Stimulated activated CD8-positive, alpha-beta memory T cell treated with anti-CD3 and anti-CD28 coated beads, Interleukin-15, amount 100 ng/mL, for 4 hours (primary cell): ENCODE data around the gene GSTT2B.
"Not testable (repeated sequence)": the region's sequence is repeated elsewhere in the genome, so short reads cannot be mapped to it uniquely, and the experiment has no call there.

Experiments used
- DNase-seq, 2 donors: peaks; one replicate each; pipeline ENCODE4 v3.0.0-alpha.2; 2020; ENCODE audit warnings: low read depth in 2 of 2

Gene GSTT2B

DNA sequence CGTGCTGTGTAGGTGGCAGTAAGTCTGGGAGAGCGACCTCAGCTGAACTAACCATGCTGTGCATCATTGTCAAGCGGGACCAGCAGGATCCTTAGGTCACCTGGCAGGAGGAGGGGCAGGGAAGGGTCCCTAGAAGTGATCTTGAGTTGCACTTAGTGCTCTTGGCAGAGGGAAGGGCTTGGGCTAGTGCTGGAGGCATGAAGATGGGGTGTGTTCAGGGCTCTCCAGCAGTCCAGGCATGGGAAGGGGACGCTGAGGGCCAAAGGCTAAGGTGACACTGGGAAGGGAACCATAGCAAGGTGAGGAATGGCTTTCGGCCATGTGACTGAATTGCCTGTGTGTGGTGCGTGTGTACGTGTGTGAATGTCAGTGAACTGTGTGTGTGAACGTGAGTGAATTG, 25.1 kb upstream of the GSTT2B start:
- not testable (repeated sequence) for DNase-seq

DNA sequence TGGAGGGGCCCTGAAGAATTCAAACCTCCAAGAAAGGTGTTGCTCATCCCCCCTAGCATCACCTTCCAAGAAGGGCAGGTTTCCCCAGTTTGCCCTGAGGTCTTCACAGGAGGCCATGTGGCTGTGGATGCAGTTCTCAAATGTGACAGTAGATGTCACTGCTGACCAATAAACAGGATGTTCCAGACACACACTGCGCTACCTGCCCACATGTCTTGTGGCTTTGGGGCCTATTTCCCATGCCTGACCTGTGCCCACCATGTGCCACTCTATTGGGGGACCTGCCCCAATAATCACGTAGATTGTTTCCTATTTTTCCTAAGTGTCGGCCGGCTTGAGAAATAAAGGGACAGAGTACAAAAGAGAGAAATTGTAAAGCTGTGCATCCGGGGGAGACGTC, 23.4 kb upstream of the GSTT2B start:
- DNase-seq: no peak

DNA sequence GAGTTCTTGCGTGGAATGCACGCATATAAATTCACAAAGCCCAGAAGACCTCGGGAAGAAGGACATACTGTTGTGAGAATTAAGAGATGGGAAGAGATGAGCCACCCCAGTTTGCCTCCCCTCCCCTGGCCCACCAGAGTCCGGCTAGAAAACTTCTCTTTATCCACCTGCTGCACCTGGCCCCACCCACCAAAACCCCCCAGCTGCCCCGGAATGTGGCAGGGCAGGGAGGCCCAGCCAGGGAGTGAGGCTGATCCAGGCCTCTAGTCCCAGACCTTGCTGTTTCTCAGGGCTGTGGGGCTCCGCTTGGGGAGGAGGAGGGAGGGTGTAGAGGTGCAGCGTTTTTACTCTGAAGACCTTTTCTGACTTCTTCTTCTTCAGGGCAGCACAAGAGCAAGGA, 19.6 kb upstream of the GSTT2B start:
- DNase-seq: not testable (repeated sequence)

DNA sequence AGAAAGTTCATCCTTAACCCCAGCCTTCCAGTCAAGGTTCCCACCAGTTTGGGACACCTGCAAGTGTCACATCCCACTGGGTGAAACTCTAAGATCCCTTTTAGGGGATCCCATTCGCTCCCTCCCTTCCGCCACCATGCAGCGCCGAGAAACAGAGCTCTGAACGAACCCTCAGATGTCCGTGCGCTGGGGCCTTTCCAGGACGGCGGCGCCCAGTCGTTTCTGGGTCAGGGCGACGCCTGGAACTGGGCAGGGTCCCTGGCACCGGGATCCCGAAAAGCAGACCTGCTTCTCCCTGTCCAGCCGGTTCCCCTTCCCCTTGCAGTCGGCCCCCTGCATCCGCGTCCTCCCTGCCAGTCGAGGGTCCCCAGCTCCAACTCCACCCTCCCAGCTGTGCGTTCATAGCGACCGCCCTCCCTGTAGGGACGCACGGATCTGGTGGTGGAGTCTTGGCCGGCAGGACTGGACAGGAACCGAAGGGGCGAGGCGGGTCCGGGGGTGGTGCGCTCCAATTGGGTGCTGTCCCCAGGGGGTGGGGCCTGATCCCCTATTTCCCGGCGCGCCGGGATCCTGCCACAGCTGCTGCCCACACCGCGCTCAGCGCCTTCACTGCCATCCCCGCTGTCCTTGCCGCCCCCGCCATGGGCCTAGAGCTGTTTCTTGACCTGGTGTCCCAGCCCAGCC, 18.7 kb upstream of the GSTT2B start, which contains the start of gene GSTT2:
GSTT2 (plus strand) TSS at position 578 of the 684 bp plus-strand sequence.
- DNase-seq: not testable (repeated sequence)

DNA sequence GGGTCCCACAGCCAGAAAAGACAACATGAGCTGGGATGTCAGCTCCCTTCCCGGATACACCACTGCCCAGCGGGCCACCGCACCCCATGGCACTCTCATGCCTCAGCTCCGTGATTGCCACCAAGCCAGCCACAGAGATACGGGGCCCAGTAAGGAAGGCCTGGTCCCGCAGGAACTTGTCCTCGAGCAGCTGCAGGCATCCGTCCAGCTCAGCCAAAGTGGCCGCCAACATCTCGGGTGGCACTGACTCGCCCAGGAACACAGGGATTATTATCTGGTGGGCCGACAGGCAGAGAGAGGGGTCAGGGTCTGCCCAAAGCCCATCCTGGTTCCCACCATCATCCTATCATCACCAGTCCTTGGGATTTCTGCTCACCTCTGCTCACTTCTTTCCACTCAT, 16.3 kb upstream of the GSTT2B start:
- not testable (repeated sequence) for DNase-seq

DNA sequence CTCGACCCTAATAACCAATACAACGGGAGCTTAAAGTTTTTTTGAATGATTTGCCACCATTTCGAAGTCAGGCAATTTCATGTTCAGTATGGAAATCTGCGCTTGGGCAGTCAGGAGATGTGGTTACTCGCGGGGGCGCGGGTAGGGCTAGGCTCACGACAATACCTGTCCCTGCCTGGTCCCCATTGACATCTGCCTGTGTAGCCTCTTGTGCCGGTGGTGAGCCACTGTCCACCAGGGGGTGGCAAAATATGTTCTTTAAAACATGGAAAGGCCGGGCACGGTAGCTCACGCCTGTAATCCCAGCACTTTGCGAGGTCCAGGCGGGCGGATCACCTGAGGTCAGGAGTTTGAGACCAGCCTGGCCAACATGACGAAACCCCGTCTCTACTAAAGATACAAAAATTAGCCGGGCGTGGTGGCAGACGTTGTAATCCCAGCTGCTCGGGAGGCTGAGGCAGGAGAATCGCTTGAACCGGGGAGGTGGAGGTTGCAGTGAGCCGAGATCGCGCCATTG, 13.9 kb upstream of the GSTT2B start:
- not testable (repeated sequence) for DNase-seq

DNA sequence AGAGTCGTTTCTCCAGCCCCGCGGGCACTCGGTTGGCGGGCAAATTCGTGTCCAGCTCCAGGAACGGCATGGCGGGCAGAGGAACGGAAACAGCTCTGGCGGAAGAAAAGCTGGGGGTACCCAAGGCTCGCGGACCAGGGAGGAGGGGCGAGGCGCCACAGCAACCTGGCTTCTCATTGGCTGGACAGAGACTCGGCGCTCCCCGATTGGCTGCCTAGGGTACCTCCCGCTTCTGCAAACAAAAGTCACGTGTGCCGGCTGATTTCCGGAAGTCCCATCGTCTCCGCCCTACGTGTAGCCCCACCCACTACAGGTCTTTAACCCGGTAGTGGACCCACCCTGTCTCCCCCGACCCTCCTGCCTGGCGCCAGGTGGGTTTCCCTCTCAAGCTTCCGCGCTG, 13.3 kb upstream of the GSTT2B start, which contains the start of gene DDT:
DDT (minus strand) TSS at position 97 of the 400 bp plus-strand sequence; CDS start at position 70, 27 bp downstream.
- DNase-seq: not testable (repeated sequence)

DNA sequence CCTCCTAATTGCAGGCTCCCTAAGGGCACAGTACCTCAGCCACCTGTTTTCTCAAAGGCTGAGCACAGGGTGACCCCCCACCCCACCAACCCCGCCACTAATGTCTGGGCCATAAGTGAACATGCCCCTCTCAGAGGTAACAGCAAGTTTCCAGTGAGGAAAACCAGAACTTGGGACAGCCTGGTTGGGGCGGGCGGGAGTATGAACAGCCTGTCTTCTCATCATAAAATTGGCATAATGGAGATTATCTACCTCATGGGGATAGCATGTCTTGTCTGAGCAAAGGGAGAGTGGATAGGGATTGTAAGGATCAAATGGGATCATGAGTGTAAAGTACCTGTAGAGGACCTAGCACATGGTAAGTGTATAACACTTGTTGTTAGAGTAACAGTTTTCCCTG, 10.9 kb upstream of the GSTT2B start:
- DNase-seq: not testable (repeated sequence)

DNA sequence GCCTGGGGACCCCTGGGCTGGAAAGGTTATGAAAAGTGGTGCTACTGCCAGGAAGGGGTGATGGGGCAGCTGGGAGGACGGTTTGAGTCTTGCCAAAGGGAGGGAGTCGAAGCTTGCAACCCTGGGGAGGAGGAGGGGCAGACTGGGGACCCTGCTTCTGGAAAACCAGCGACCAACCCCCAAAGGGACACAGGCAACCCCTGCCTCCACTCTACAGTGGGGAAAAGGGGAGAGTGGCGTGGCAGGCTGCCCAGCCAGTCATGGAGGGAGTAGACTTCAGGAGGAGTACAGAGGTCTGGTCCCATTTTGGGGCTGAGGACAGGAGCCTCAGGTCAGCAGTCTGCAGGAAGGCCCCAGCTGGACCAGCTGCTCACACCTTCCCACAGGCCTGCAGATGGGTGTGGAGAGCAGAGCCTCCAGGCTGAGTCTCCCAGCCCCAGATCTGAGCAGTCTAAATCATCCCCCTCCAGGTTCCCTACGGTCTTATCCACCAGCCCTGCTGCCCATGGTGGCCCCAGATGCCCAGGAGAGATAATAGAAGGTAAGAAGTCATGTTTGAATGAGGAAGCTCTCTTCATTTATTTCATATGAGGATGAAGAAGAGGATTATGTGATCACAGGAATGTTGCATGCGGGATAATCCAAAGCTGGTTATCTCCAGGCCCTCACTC, 10.0 kb upstream of the GSTT2B start:
- no peak for DNase-seq

DNA sequence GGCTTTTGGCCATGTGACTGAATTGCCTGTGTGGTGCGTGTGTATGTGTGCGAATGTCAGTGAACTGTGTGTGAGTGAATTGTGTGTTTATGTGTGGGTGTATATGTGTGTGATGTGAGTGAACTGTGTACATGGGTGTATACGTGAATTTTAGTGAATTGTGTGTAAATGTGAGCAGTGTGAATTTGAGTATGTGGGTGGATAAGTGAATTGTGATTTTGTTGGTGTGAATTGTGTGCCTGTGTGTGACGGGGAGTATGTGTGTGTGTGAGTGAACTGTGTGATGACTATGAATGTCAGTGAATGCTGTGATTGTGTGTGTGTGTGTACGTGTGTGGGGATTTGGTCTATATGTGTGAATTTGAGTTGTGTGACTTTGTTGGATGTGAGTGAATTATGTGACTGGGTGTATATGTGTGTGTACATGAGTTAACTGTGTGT, 9.2 kb upstream of the GSTT2B start:
- no peak for DNase-seq

DNA sequence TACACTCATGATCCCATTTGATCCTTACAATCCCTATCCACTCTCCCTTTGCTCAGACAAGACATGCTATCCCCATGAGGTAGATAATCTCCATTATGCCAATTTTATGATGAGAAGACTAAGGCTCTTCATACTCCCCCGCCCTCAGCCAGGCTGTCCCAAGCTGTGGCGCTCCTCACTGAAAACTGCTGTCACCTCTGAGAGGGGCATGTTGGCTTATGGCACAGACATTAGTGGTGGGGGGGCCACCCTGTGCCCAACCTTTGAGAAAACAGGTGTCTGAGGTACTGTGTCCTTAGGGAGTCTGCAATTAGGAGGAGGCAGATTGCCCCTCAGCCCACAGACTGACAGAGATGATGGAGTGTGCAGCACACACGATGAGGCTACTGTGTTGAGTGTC, 8.1 kb upstream of the GSTT2B start:
- DNase-seq: no peak

DNA sequence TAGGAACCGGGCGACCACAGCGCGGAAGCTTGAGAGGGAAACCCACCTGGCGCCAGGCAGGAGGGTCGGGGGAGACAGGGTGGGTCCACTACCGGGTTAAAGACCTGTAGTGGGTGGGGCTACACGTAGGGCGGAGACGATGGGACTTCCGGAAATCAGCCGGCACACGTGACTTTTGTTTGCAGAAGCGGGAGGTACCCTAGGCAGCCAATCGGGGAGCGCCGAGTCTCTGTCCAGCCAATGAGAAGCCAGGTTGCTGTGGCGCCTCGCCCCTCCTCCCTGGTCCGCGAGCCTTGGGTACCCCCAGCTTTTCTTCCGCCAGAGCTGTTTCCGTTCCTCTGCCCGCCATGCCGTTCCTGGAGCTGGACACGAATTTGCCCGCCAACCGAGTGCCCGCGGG, 5.6 kb upstream of the GSTT2B start, which contains the start of gene DDTL:
DDTL (plus strand) TSS at position 321 of the 400 bp plus-strand sequence; CDS start at position 348, 27 bp downstream.
- DNase-seq: not testable (repeated sequence)

DNA sequence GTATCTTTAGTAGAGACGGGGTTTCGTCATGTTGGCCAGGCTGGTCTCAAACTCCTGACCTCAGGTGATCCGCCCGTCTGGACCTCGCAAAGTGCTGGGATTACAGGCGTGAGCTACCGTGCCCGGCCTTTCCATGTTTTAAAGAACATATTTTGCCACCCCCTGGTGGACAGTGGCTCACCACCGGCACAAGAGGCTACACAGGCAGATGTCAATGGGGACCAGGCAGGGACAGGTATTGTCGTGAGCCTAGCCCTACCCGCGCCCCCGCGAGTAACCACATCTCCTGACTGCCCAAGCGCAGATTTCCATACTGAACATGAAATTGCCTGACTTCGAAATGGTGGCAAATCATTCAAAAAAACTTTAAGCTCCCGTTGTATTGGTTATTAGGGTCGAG, 5.1 kb upstream of the GSTT2B start:
- not testable (repeated sequence) for DNase-seq

DNA sequence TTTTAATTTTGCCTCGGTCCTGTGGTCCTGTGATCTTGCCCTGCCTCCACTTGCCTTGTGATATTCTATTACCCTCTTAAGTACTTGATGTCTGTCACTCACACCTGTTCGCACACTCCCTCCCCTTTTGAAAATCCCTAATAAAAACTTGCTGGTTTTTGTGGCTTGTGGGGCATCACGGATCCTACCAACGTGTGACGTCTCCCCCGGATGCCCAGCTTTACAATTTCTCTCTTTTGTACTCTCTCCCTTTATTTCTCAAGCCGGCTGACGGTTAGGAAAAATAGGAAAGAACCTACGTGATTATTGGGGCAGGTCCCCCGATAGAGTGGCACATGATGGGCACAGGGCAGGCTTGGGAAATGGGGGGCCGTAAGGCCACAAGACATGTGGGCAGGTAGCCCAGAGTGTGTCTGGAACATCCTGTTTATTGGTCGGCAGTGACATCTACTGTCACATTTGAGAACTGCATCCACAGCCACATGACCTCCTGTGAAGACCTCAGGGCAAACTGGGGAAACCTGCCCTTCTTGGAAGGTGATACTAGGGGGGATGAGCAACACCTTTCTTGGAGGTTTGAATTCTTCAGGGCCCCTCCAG, 4.6 kb downstream of the GSTT2B start:
- DNase-seq: peak; percentile 12 to 62

DNA sequence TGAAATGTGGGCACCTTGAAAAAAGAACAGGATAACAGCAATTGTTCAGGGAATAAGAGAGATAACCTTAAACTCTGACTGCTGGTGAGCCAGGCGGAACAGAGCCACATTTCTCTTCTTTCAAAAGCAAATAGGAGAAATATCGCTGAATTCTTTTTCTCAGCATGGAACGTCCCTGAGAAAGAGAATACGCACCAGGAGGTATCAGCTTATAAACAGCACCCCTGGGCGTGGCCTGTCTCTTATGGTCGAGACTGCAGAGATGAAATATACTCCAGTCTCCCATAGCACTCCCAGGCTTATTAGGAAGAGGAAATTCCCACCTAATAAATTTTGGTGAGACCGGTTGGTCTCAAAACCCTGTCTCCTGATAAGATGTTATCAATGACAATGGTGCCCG, 5.1 kb downstream of the GSTT2B start:
- DNase-seq: not testable (repeated sequence)

DNA sequence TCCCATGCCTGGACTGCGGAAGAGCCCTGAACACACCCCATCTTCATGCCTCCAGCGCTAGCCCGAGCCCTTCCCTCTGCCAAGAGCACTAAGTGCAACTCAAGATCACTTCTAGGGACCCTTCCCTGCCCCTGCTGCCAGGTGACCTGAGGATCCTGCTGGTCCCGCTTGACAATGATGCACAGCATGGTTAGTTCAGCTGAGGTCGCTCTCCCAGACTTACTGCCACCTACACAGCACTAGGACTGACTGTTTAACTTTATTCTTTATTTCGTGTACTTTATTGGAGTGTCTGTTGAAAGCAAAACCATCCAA, 6.0 kb downstream of the GSTT2B start:
- DNase-seq: not testable (repeated sequence)

DNA sequence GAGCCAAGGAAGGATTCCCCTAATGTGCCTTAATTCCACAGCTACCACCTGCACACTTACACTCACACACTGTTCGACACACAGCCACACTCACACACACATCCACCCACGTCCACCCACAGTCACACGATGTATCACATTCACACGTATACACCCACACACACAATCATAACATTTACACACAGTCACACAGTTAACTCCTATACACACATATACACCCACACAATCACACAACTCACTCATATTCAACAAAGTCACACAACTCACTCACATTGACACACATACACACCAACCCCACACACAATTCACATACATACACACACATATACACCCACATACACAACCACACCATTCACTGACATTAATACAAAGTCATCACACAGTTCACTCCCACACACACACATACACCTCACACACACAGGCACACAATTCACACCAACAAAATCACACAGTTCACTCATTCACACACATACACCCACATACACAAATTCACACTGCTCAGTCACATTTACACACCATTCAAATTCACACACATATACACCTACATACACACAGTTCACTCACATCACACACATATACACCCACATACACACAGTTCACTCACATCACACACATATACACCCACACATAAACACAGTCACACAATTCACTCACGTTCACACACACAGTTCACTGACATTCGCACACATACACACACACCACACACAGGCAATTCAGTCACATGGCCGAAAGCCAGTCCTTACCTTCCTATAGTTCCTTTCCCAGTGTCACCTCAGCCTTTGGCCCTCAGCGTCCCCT, 6.6 kb downstream of the GSTT2B start:
- not testable (repeated sequence) for DNase-seq

DNA sequence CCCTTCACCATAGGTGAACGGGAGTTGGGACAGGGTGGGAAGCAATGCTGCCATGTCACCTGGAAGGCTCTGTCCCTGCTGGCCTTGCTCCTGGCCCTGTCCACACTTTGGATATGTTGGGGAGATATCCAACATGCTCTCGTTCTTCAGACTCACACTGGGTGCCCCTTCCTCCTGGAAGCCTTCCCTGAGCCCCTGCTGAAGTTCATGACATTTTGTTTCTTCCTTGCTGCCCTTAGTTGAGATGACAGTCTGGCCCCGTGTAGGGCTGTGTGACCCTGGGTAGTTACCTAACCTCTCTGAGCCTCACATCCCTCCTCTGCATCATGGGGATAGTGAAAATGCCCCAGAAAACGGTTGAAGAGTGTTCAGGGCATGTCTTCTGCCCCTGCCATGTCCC, 7.5 kb downstream of the GSTT2B start:
- DNase-seq: not testable (repeated sequence)

DNA sequence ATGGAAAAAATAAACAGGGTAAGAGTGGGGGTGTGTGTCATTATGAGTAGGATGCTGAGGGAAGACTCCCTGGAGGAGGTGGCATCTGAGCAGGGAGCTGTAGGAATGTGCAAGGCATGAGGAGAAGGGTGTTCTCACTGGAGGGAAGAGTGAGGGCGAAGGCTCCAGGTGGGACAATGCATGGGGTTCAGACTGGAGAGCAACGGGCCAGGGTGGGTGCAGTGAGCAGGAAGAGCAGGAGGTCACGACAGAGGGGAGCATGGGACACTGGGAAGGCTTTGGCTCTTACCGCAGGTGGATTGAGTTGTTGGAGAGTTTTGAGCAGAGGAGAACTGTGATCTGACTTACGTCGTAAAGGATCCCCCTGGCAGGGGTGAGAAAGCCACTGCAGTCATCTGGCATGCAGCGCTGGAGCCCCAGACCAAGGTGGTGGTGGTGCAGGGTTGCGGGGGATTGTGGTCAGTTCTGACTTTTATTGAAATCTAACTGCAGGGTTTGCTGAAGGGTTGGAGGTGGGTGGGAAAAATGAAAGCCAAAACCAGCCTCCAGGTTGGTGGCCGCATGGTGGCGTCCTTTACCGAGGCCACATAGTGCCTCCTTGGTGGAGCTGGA, 8.1 kb downstream of the GSTT2B start:
- DNase-seq: not testable (repeated sequence)

DNA sequence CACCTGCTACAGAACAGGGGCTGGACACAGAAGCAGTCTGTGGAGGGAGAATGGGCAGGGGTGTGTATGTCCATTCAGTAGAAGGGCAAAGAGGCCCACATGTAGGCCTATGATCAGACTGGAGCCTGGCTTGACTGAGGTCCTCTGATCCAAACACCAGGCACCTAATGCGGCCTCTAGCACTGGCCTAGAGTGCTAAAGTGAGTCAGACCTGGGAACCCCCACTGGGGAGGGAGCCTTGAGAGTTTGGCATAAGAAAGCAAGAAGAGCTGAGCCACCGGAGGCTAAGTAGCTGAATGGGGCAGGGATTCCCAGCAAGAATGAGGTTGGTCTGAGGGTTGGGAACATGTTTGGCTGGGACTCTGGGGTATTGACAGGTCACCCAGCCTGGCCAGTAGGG, 9.6 kb downstream of the GSTT2B start:
- DNase-seq: not testable (repeated sequence)

DNA sequence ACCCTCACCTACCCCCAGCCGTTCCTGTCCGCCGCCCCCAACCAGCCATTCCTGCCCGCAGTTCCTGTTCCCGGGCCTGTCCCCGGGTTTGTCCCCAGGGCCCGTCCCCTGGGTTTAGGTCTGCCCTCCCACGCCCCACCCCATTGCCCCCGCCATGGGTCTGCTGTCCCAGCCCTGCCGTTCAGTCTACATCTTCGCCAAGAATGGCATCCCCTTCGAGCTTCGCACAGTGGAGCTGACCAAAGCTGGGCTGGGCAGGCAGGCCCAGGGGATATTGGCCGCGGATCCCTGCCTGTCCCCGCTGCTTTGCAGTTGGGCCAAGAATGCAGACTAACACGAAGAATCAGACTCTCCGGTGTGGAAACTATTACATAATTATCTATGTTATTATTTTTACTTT, 11.2 kb downstream of the GSTT2B start:
- not testable (repeated sequence) for DNase-seq
